HL-60 (cell line): ENCODE results near the gene CNOT11.

Source experiments
- DNase-seq, 2 experiments: peaks; one replicate each; pipeline ENCODE4 v3.0.0-alpha.2; 2010 to 2020; ENCODE audit warnings: low read depth in 1 of 2, low spot score in 1 of 2
- H3K27ac ChIP-seq: fragments of 250-450 bp; sonication (Bioruptor Pico); replicated peaks from 2 replicates; pipeline ENCODE4 v1.5.1; 2020; ENCODE audit warnings: mild to moderate bottlenecking, moderate library complexity
- H3K27me3 ChIP-seq: fragments of 250-450 bp; sonication (Bioruptor Pico); 2 replicates; pipeline ENCODE4 v1.5.1; 2021; ENCODE audit warnings: mild to moderate bottlenecking, moderate library complexity; ENCODE audit not compliant: insufficient read depth, poor library complexity, severe bottlenecking
- H3K4me3 ChIP-seq: replicated peaks from 2 replicates; pipeline ENCODE4 v1.5.1; 2011; ENCODE audit warnings: mild to moderate bottlenecking, control low read depth, low read length; ENCODE audit not compliant: insufficient read depth
- CTCF ChIP-seq: IDR thresholded peaks from one replicate; pipeline ENCODE4 v1.5.1; 2011; ENCODE audit warnings: low read length, control low read depth, inconsistent platforms; ENCODE audit not compliant: insufficient read depth
- GABPA ChIP-seq: IDR thresholded peaks from 2 replicates; pipeline ENCODE4 v1.6.1; 2012; ENCODE audit warnings: low read depth
- POLR2AphosphoS5 ChIP-seq: IDR thresholded peaks from 2 replicates; pipeline ENCODE4 v1.6.1; 2012; ENCODE audit warnings: low read depth
- SPI1 ChIP-seq: IDR thresholded peaks from 2 replicates; pipeline ENCODE4 v1.6.1; 2012; ENCODE audit warnings: low read depth, mild to moderate bottlenecking, borderline replicate concordance
- TF ChIP-seq, protein P1 (sequence below): IDR thresholded peaks from 2 replicates; pipeline ENCODE4 v1.6.1; 2012; ENCODE audit warnings: low read depth; ENCODE audit not compliant: insufficient replicate concordance

Gene CNOT11

DNA sequence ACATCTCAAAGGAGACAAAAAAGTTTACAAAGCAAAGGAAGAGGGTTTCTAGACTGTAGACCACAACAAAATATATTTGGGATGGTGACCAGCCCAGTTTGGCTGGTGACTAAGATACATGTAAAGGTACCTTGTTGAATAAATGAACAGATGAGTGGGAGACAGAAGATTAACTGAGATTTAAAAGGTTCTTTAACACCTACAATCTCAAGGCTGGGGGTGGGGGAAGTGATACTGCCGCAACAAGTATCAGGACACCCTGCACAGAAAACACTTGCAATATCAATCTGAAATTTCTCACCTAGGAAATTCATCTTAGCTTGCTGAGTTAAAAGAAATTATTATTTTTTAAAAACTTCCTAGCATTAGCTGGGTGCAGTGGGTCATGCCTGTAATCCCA lies 47.5 kb downstream of the CNOT11 start:
- no peak for DNase-seq
- TF ChIP-seq GABPA, result no peak
- TF ChIP-seq SPI1, result no peak
- TF ChIP-seq, protein P1, sequence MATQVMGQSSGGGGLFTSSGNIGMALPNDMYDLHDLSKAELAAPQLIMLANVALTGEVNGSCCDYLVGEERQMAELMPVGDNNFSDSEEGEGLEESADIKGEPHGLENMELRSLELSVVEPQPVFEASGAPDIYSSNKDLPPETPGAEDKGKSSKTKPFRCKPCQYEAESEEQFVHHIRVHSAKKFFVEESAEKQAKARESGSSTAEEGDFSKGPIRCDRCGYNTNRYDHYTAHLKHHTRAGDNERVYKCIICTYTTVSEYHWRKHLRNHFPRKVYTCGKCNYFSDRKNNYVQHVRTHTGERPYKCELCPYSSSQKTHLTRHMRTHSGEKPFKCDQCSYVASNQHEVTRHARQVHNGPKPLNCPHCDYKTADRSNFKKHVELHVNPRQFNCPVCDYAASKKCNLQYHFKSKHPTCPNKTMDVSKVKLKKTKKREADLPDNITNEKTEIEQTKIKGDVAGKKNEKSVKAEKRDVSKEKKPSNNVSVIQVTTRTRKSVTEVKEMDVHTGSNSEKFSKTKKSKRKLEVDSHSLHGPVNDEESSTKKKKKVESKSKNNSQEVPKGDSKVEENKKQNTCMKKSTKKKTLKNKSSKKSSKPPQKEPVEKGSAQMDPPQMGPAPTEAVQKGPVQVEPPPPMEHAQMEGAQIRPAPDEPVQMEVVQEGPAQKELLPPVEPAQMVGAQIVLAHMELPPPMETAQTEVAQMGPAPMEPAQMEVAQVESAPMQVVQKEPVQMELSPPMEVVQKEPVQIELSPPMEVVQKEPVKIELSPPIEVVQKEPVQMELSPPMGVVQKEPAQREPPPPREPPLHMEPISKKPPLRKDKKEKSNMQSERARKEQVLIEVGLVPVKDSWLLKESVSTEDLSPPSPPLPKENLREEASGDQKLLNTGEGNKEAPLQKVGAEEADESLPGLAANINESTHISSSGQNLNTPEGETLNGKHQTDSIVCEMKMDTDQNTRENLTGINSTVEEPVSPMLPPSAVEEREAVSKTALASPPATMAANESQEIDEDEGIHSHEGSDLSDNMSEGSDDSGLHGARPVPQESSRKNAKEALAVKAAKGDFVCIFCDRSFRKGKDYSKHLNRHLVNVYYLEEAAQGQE, result no peak
- no peak for TF ChIP-seq POLR2AphosphoS5
- no peak for TF ChIP-seq CTCF
- Histone ChIP-seq H3K4me3 (no peak overlapping the region), H3K27me3 (no peaks in the 10 kb centered on the region), H3K27ac (no peak overlapping the region)

- H3K27ac ChIP-seq, result no peak overlapping the region
- no peak overlapping the region for H3K4me3 ChIP-seq
- H3K27me3 ChIP-seq, result no peaks in the 10 kb centered on the region
- TF ChIP-seq, protein P1, result no peak
- TF ChIP-seq SPI1 (no peak), POLR2AphosphoS5 (no peak), CTCF (no peak), GABPA (no peak)
- DNase-seq, result no peak
Measured at GRCh38 chr2:101300836-101301235, 48.1 kb downstream of the CNOT11 start.

DNA sequence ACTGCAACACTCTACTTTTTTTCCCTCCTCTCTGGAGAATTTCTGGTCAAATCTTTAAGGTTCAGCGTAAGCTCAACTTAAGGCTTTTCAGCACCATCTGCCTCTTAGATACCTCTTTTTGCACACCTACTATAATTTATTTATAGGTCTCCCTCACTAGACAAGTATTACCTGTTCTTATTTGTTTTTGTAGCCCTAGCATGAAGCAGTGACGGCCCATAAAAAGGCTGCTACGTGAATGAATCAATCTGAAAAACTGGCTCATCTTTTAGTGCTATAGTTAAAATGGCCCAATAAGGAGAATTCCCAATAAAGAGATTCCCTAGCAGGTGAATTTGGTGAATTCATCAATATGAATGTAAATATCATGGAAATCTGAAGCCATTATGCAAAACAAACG lies 49.3 kb downstream of the CNOT11 start:
- H3K4me3 ChIP-seq, result no peak overlapping the region
- no peak for DNase-seq
- TF ChIP-seq, protein P1, result no peak
- no peak for TF ChIP-seq CTCF
- no peak overlapping the region for H3K27ac ChIP-seq
- no peaks in the 10 kb centered on the region for H3K27me3 ChIP-seq
